Mesenteric fat pad (tissue), 1 donor: ENCODE measurements around the gene ABCF1. TPM values are rescaled to one million over a fixed set of nuclear protein-coding genes. Genes with fewer than 3 reads are reported as not detected.

ENCODE experiments used
- DNase-seq: peaks from one replicate; pipeline ENCODE4 v3.0.0-alpha.2; 2020; ENCODE audit warnings: low spot score
- total RNA-seq: library from RNA; stranded (reverse); fragmentation: NEBNext Ultra II Directional; extraction: Animal tissue kit (Norgen Biotek cat#: 25700); gene quantifications from one replicate; pipeline ENCODE4 v1.2.1, GENCODE V29; 2021
- donor health status: DM: yes; HTN: yes; CAD: no.

Gene ABCF1
- total RNA-seq, 1 donor from 2014 or later: 59.2 TPM

GRCh38 chr6:30599625-30600324 lies 28.5 kb downstream of the ABCF1 start:
- DNase-seq: no peak

DNA sequence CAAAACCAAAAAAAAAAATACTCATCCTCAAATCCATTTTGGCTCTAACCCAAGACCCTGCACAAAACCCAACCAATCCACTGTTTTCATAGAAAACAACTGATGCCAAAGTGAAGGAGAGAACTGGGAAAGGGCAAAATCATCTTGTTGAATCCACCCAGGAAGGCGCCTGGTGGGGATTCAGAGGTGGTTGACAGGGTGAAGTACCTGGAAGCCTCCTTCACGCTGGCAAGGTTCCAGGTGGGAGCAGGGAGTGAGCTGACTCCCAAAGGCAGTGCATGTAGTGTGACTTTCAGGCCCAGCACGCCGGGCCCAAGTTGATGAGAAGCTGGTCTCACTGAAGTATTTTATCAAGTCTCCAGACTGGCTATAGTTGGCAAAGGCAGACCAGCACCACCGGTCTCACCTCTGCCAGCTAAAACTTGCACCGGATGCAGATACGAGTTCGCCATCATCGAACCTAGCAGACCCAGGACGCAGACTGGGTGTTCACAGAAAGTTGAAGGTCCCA lies 29.3 kb downstream of the ABCF1 start:
- no peak for DNase-seq

- no peak for DNase-seq
Observed at GRCh38 chr6:30601436-30601814, 30.2 kb downstream of the ABCF1 start.

DNA sequence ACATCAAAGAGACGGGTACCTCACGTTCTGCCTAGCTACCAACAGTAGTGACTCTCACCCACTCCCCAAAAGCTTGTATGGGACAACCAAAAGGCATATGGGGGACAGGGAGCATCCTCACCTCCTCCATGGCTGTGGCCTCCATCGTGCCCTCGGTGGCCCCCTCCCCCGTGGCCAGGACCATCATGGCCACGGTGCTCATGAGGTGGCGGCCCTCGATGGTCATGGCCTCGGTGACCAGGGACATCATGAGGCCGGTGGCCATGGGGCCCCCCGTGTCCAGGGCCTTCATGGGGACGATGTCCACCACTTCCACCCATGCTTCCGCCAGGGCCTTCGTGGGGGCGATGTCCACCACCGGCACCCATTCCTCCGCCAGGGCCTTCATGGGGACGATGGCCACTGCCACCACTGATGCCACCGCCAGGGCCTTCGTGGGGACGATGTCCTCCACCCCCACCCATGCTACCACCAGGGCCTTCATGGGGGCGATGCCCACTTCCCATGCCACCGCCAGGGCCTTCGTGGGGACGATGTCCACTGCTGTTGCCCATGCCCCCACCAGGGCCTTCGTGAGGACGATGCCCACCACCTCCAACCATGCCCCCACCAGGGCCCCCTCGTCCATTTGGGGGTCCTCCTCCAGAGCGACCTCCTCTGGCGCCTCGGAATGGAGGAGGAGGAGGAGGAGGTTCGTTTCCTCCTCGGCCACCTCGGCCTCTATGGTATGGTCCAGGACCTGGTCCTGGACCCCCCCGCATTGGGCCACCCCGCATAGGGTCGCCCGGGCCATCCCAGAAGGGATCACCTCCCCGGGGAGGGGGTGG lies 30.8 kb downstream of the ABCF1 start:
- DNase-seq: no peak

GRCh38 chr6:30603961-30604360 lies 32.7 kb downstream of the ABCF1 start:
- no peak for DNase-seq

DNA sequence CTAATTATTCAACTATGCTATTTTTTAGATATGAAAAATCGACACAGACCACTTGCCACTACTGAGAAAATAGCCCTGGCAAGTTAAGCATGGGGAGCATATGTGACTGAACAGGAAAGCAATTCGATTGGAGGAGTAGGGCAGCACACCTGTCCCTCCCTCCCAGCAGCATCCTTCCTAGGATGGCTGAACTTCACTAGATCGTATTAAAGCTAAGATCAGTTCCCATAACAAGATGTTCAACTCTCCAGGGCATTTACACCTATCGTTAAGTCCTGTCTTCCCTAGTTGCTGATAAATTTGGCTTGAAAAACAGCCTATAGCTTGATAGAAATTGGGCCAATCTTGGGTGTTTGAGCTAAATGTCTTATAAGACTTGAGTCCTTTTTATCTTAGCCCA lies 38.8 kb downstream of the ABCF1 start:
- DNase-seq: no peak

DNA sequence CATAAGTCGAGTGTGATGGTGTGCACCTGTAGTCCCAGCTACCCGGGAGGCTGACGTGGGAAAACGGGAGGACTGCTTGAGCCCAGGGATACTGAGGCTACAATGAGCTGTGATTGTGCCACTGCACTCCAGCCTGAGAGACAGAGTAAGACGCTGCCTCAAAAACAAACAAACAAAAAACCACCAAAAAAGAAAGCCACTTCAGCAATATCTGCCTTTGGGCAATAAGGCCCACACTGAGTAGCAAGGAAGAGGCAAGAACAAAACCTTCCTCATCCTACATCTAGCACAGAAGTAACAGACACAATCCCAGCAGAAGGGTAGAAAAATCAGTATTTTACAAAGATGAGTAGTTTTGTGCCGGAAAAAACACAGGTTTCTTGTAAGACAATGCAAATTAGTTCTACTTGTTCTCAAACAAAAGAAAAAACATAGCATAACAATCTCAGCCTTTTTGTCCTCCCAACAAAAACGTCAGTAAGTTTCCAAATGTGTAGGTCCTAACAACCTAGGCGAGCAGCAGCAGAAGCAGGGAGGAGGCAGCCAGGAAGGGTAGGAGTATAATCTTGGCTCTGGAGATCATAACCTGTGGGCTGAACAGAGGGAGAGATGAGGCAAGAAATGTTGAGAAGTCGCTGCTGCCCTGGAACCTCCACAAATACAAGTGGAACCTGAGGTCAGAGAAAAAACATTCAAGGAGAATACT lies 40.1 kb downstream of the ABCF1 start:
- DNase-seq: no peak

- no peak for DNase-seq
Observed at GRCh38 chr6:30611856-30612194, 40.6 kb downstream of the ABCF1 start.

DNA sequence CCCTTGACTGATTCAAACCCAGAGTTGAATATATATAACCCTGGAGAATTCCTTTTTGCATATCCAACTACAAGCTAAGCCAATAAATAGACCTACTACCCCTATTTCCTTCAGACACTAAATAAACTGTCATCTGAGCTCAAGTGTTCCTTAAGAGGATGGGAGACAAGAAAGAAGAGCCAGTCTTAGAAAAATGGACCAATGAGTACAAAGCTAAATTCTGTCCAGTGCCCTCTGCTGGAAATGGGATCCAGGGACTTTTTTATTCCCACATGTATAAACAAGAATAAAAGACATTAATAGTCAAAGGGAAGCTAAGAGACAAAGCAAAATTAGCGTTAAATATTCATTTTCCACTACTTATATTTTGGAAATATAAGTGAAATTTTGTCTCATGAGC lies 41.0 kb downstream of the ABCF1 start:
- no peak for DNase-seq

DNA sequence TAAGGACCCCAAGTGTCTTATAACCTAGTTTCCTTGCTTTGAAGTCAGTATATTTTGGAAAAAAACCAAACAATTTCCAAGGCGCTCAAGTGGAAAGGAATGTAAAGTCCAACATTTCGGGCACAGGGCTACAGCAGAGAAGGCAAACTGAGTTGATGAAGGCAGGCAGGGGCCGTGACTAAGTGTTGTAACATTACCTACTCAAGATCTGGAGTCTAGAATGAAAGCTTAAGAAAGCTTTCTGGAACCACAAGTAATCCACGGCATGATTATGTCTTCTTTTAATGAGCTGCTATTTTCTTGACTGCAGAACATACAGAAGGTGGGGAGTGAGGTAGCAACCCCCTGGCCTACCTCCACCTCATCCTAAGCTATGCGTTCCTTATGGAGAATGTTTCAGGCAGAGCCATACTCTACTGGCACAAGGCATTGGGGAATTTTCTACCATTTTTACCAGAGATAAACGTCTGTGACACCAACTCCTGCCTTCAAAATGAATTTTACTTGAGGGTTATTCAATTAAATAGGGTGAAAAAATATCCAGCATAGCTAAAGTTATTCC lies 41.5 kb downstream of the ABCF1 start:
- no peak for DNase-seq

- no peak for DNase-seq
Observed at GRCh38 chr6:30613251-30614043, 42.2 kb downstream of the ABCF1 start.

GRCh38 chr6:30614044-30614842 lies 43.0 kb downstream of the ABCF1 start:
- DNase-seq: no peak

- no peak for DNase-seq
Observed at GRCh38 chr6:30614843-30615218, 43.6 kb downstream of the ABCF1 start.

GRCh38 chr6:30615219-30615957 lies 44.1 kb downstream of the ABCF1 start:
- DNase-seq: no peak

DNA sequence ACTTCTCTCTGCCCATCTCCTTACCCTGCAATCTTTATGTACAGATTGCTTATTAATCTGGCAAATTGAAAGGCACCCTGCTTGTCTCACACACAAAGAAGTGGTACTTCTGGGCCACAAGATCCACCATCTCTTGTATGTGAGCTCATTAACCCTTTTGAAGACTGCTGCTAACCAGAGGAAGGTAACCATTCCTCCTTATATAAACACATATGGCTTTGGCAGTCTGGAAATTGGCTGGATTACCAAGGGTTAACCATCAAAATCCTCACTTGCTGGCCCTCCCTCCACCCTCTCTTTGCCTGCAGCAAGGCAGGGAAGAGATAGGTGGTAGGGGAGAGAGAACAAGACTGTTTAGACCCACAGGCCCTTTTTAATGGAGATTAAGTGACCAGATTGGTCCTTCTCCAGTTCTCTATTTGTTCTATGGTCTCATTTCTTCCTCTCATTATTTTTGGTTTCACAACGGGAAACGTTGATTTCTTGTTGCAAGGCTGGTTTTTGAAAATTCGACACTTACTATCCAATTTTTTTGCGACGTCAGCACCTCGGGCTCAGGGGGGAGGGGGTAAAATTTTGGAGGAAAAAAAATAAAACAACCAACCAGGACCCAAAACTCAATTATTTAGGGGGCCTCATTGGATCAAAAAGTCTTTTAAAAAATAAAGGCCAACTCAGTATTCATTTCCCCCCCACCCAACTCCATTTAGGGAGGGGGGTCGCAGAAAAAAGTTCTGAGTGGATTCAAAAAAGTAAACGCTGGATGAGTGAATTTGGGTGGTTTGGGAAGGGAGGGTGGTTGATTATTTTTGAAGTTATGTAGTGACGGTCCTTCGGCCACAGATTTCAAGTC lies 44.9 kb downstream of the ABCF1 start:
- no peak for DNase-seq

GRCh38 chr6:30616811-30617564 lies 45.7 kb downstream of the ABCF1 start, which contains the start of gene PPP1R10:
PPP1R10 (minus strand) TSS chr6:30617243; CDS start chr6:30609944, 7,299 bp downstream.
- DNase-seq: peak; percentile 100

GRCh38 chr6:30617565-30618269 lies 46.5 kb downstream of the ABCF1 start, which contains the start of gene MRPS18B:
MRPS18B (plus strand) TSS chr6:30617840; CDS start chr6:30617866, 26 bp downstream.
- DNase-seq: peak; percentile 97
